ENCODE measurements around the gene SNIP1. TPM values are rescaled to one million over a fixed set of nuclear protein-coding genes. Genes with fewer than 3 reads are reported as not detected.
"Not testable (repeated sequence)": the region's sequence is repeated elsewhere in the genome, so short reads cannot be mapped to it uniquely, and the experiment has no call there.

The SNIP1 gene
- total and polyA plus RNA-seq, 2 experiments from 2014 or later: 6.5 to 10.5 TPM

- no peak overlapping the region for H2AFZ ChIP-seq
- no peaks in the 10 kb centered on the region for H3K9me2 ChIP-seq (replicated peaks; ENCODE audit: insufficient read depth)
- no peaks in the 10 kb centered on the region for H3K27me3 ChIP-seq
- H3K4me3 ChIP-seq: no peak overlapping the region
- H3K79me2 ChIP-seq: peaks cover 5% of the 10 kb centered on the region
- peak overlapping the region; percentile 37 for H3K4me2 ChIP-seq
- H3K27ac ChIP-seq: peak overlapping the region; percentile 86
- peaks cover 32% of the 10 kb centered on the region for H3K4me1 ChIP-seq (ENCODE audit: insufficient read depth)
- no peaks in the 10 kb centered on the region for H4K20me1 ChIP-seq (ENCODE audit: insufficient read depth, poor library complexity, severe bottlenecking)
- H3K9me3 ChIP-seq (ENCODE audit: low read depth): no peaks in the 10 kb centered on the region
- TF ChIP-seq EZH2phosphoT487 (IDR thresholded peaks at IDR 0.05; ENCODE audit: low read depth, severe bottlenecking, unreplicated experiment): no peak
- no peak for TF ChIP-seq CTCF (IDR thresholded peaks at IDR 0.05; ENCODE audit: poor library complexity)
- no peak for TF ChIP-seq EZH2 (IDR thresholded peaks at IDR 0.05; ENCODE audit: borderline replicate concordance)
- no peak for DNase-seq (ENCODE audit: low spot score)
- H3K36me3 ChIP-seq (replicated peaks; ENCODE audit: insufficient read depth, low read depth): no peaks in the 10 kb centered on the region
- 74% methylated on average over 10 of the region's 10 CpGs for WGBS (ENCODE audit: low lambda C conversion rate, missing lambda C conversion rate)
These were observed 6.5 kb upstream of the SNIP1 start for GRCh38 chr1:37560401-37561132.

- peak overlapping the region; percentile 4 for H2AFZ ChIP-seq
- not testable (repeated sequence) for H3K79me2 ChIP-seq; H4K20me1 ChIP-seq (ENCODE audit: insufficient read depth, poor library complexity, severe bottlenecking); H3K9me3 ChIP-seq (ENCODE audit: low read depth); H3K27me3 ChIP-seq; H3K36me3 ChIP-seq (replicated peaks; ENCODE audit: insufficient read depth, low read depth); DNase-seq (ENCODE audit: low spot score); H3K9me2 ChIP-seq (replicated peaks; ENCODE audit: insufficient read depth); H3K4me3 ChIP-seq
- H3K4me1 ChIP-seq (ENCODE audit: insufficient read depth): peaks cover 32% of the 10 kb centered on the region
- WGBS (ENCODE audit: low lambda C conversion rate, missing lambda C conversion rate): 49% methylated on average over 12 of the region's 12 CpGs
- H3K4me2 ChIP-seq: peak overlapping the region; percentile 37
- peak overlapping the region; percentile 86 for H3K27ac ChIP-seq
These were observed 5.9 kb upstream of the SNIP1 start for GRCh38 chr1:37559957-37560379.

DNA sequence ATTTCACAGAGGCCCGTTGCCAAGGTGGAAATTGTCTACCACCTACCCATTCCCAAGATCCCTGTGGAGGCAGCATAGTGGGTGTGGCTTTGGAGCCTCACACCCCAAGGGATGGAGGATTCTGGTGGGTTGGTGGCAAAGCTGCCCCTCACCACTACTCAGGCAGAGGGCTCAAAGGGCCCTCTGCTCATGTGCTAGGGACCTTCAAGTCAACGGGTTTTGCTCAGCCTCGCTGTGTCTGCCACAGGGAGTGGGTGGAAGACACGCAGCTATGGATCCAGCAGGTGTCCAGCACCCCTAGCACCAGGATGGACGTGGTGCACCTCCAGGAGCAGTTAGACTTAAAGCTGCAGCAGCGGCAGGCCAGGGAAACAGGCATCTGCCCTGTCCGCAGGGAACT lies 5.0 kb upstream of the SNIP1 start:
- Histone ChIP-seq H3K4me1 (ENCODE audit: insufficient read depth) (peaks cover 32% of the 10 kb centered on the region), H3K4me2 (no peak overlapping the region), H4K20me1 (ENCODE audit: insufficient read depth, poor library complexity, severe bottlenecking) (no peaks in the 10 kb centered on the region), H3K9me3 (ENCODE audit: low read depth) (no peaks in the 10 kb centered on the region), H3K36me3 (replicated peaks; ENCODE audit: insufficient read depth, low read depth) (no peaks in the 10 kb centered on the region), H3K79me2 (peaks cover 5% of the 10 kb centered on the region), H3K9me2 (replicated peaks; ENCODE audit: insufficient read depth) (no peaks in the 10 kb centered on the region), H2AFZ (no peak overlapping the region), H3K27me3 (no peaks in the 10 kb centered on the region), H3K4me3 (no peak overlapping the region), H3K27ac (peak overlapping the region; percentile 86)
- no peak for DNase-seq (ENCODE audit: low spot score)
- WGBS (ENCODE audit: low lambda C conversion rate, missing lambda C conversion rate): 93% methylated on average over 7 of the region's 7 CpGs
- TF ChIP-seq EZH2 (IDR thresholded peaks at IDR 0.05; ENCODE audit: borderline replicate concordance) (no peak), CTCF (IDR thresholded peaks at IDR 0.05; ENCODE audit: poor library complexity) (no peak), EZH2phosphoT487 (IDR thresholded peaks at IDR 0.05; ENCODE audit: low read depth, severe bottlenecking, unreplicated experiment) (no peak)

GRCh38 chr1:37558411-37558810 lies 4.3 kb upstream of the SNIP1 start:
- TF ChIP-seq EZH2phosphoT487 (IDR thresholded peaks at IDR 0.05; ENCODE audit: low read depth, severe bottlenecking, unreplicated experiment) (no peak), EZH2 (IDR thresholded peaks at IDR 0.05; ENCODE audit: borderline replicate concordance) (no peak), CTCF (IDR thresholded peaks at IDR 0.05; ENCODE audit: poor library complexity) (no peak)
- Histone ChIP-seq H3K27me3 (no peaks in the 10 kb centered on the region), H3K79me2 (peaks cover 11% of the 10 kb centered on the region), H3K9me2 (replicated peaks; ENCODE audit: insufficient read depth) (no peaks in the 10 kb centered on the region), H3K36me3 (replicated peaks; ENCODE audit: insufficient read depth, low read depth) (no peaks in the 10 kb centered on the region), H3K4me3 (no peak overlapping the region), H4K20me1 (ENCODE audit: insufficient read depth, poor library complexity, severe bottlenecking) (no peaks in the 10 kb centered on the region), H2AFZ (no peak overlapping the region), H3K4me1 (ENCODE audit: insufficient read depth) (peaks cover 32% of the 10 kb centered on the region), H3K9me3 (ENCODE audit: low read depth) (no peaks in the 10 kb centered on the region), H3K4me2 (no peak overlapping the region), H3K27ac (no peak overlapping the region)
- DNase-seq (ENCODE audit: low spot score): no peak
- WGBS (ENCODE audit: low lambda C conversion rate, missing lambda C conversion rate): 100% methylated on average over 1 of the region's 1 CpG

Data from hepatocyte (in vitro differentiated cells).